Thyroid gland (tissue), 4 donors: ENCODE results near the gene TTC9C.

Experiments used
- CTCF ChIP-seq, 6 experiments: fragments of 200-600 bp in 3 of 6; fragments of 450-650 bp in 3 of 6; sonication (generic) in 3 of 6; IDR thresholded peaks; one replicate each; pipeline ENCODE4 v1.5.1; 2016 to 2019; ENCODE audit warnings: antibody characterized with exemption in 6 of 6, mild to moderate bottlenecking in 2 of 6, inconsistent platforms in 1 of 6, moderate library complexity in 1 of 6
- POLR2A ChIP-seq, 2 donors: fragments of 450-650 bp; IDR thresholded peaks; one replicate each; pipeline ENCODE4 v1.6.1; 2017; ENCODE audit warnings: antibody characterized with exemption in 2 of 2, mild to moderate bottlenecking in 2 of 2, moderate library complexity in 1 of 2

DNA sequence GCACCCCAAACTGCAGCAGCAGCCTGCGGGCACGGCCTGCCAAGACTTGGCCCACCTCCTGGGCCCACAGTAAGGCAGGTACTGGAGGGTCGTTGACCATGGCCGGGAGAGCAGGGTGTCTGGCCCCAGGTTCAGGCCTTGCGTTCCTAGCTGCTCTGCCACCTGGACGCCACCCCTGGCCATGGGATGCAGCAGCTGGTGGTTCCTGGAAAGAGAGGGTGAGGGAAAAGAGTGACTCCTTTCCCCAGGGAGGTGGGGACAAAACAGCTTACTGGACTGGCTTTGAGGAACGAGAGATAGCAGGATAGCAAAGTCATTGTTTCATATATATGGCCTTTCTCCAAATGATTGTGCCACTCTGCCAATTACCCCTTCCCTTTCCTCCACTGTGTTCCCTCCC lies 22.9 kb upstream of the TTC9C start:
- TF ChIP-seq POLR2A (IDR thresholded peaks at IDR 0.05) (no peak), CTCF (IDR thresholded peaks at IDR 0.05) (no peak)
